Mucosa of stomach (tissue), 1 donor: ENCODE data around the gene SCUBE1.

Experiments
- H3K27me3 ChIP-seq: one replicate; pipeline ENCODE4 v1.7.0; 2013; ENCODE audit warnings: mild to moderate bottlenecking, low read length; ENCODE audit not compliant: control insufficient read depth, insufficient read depth
- H3K36me3 ChIP-seq: one replicate; pipeline ENCODE4 v1.7.0; 2013; ENCODE audit warnings: low read length; ENCODE audit not compliant: control insufficient read depth, insufficient read depth
- H3K4me1 ChIP-seq: one replicate; pipeline ENCODE4 v1.7.0; 2013; ENCODE audit warnings: mild to moderate bottlenecking, low read length; ENCODE audit not compliant: control insufficient read depth, insufficient read depth
- H3K4me3 ChIP-seq: one replicate; pipeline ENCODE4 v1.7.0; 2013; ENCODE audit warnings: low read length
- H3K9ac ChIP-seq: one replicate; pipeline ENCODE4 v1.7.0; 2013; ENCODE audit warnings: mild to moderate bottlenecking, low read length, moderate library complexity
- H3K9me3 ChIP-seq: one replicate; pipeline ENCODE4 v1.7.0; 2013; ENCODE audit warnings: mild to moderate bottlenecking, low read length, moderate library complexity; ENCODE audit not compliant: control insufficient read depth
- donor health status: Pancreatic carcinoma.

Gene SCUBE1

GRCh38 chr22:43208703-43209522 lies 134.3 kb downstream of the SCUBE1 start:
- Histone ChIP-seq H3K4me1 (peaks cover 9% of the 10 kb centered on the region), H3K9me3 (no peaks in the 10 kb centered on the region), H3K4me3 (no peak overlapping the region), H3K9ac (no peak overlapping the region), H3K36me3 (no peaks in the 10 kb centered on the region), H3K27me3 (no peaks in the 10 kb centered on the region)

DNA sequence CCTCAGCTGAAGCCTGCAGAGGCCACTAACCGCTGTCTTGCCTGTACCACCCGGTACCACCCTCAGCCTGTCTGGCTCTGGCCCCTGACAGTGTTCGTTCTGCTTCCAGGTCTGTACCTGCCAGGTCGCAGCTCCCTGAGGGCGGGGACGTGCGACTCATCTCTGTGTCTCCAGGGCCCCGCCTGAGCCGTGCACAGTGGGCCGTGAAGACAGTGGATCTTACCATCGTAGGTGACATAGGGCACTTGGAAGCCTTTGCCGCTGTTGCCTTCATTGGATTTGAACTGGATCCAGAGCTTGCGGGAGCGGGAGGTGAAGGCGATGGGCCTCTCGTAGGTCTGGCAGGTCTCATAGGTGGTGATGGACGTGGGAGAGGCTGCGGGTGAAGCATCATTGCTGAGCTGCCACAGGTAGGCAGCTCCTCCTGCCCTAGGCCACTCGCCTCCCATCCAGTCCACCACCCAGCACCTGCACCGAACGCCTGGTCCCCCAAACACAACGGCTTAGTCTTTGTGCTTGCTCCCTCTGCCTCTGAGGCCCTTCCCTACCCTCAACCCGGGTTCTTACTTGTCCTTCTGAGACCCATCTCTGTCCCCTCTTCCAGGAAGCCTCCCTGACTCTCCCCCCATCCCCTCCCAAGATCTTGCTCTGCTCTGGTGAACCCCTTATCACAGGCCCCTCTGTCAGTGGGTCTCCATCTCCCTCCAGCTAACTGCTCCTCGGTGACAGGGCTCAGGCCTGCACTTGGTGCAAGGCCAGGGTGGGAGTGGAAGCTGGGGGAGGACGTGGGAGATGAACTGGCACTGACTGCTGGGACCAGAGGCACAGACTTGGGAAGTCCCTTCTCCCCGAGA lies 135.1 kb downstream of the SCUBE1 start:
- Histone ChIP-seq H3K27me3 (no peaks in the 10 kb centered on the region), H3K9ac (no peak overlapping the region), H3K4me1 (peaks cover 9% of the 10 kb centered on the region), H3K4me3 (no peak overlapping the region), H3K9me3 (no peaks in the 10 kb centered on the region), H3K36me3 (no peaks in the 10 kb centered on the region)

GRCh38 chr22:43207386-43207785 lies 135.8 kb downstream of the SCUBE1 start:
- Histone ChIP-seq H3K9ac (no peak overlapping the region), H3K27me3 (no peaks in the 10 kb centered on the region), H3K36me3 (no peaks in the 10 kb centered on the region), H3K4me3 (no peak overlapping the region), H3K4me1 (peaks cover 9% of the 10 kb centered on the region), H3K9me3 (no peaks in the 10 kb centered on the region)

DNA sequence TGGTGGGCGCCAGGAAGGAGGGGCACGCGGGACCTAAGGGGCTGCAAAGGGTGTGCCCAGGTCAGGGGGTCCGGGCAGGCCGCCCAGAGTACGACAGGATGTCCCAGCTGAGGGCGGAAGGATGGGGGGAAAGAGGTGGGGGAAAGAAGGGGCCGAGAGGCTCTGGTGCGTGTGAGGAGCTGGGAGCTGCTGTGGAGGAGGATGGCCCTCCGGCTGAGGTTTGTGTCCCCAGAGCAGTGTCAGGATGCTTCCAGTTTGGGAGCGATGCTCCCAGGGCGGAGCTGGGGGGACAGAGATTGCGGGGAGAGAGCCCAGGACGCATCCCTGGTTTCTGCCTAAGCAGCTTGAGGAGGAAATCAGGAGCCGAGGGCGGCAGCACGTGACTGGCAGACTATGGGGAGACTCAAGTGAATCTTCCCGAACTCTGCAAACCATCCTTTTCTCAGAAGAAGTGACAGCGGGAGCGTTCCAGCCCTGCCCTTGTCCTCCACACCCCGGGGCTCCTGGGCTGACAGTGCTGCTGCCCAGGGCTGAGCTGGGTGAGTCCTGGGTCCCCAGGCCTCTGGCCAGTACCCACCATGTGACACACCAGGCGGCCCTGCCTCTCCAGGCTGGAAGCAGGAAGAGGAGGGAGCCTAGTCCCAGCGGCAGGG lies 136.5 kb downstream of the SCUBE1 start:
- Histone ChIP-seq H3K9ac (no peak overlapping the region), H3K27me3 (no peaks in the 10 kb centered on the region), H3K9me3 (no peaks in the 10 kb centered on the region), H3K36me3 (no peaks in the 10 kb centered on the region), H3K4me3 (no peak overlapping the region), H3K4me1 (peaks cover 9% of the 10 kb centered on the region)

GRCh38 chr22:43205748-43206508 lies 137.2 kb downstream of the SCUBE1 start:
- H3K4me1 ChIP-seq = peaks cover 9% of the 10 kb centered on the region
- no peak overlapping the region for H3K4me3 ChIP-seq
- no peaks in the 10 kb centered on the region for H3K36me3 ChIP-seq
- no peak overlapping the region for H3K9ac ChIP-seq
- no peaks in the 10 kb centered on the region for H3K27me3 ChIP-seq
- no peaks in the 10 kb centered on the region for H3K9me3 ChIP-seq

DNA sequence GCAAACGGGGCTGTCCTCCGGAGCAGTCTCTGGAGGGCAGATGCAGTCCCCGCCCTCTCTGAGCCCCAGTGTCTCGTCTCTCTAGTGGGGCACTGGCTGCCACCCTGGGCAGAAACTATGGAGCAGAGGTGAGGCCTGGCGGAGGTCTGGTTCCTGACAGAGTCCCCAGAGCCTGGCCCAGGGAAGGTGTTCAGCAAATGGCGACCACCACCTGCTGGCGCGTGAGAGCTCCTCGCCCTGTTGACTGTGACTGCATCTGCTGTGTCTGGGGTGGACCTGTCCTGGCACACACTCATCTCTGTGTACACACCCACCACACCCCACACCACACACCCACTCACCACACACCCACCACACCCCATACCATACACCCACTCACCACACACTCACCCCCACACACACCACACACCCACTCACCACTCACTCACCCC lies 137.9 kb downstream of the SCUBE1 start:
- no peaks in the 10 kb centered on the region for H3K27me3 ChIP-seq
- H3K4me1 ChIP-seq = peaks cover 9% of the 10 kb centered on the region
- H3K9ac ChIP-seq = no peak overlapping the region
- H3K9me3 ChIP-seq = no peaks in the 10 kb centered on the region
- H3K4me3 ChIP-seq = no peak overlapping the region
- H3K36me3 ChIP-seq = no peaks in the 10 kb centered on the region

- Histone ChIP-seq H3K9ac (no peak overlapping the region), H3K4me3 (no peak overlapping the region), H3K4me1 (peaks cover 15% of the 10 kb centered on the region), H3K27me3 (no peaks in the 10 kb centered on the region), H3K36me3 (no peaks in the 10 kb centered on the region), H3K9me3 (no peaks in the 10 kb centered on the region)
These were observed 139.6 kb downstream of the SCUBE1 start for GRCh38 chr22:43203471-43203981.

GRCh38 chr22:43202756-43203410 lies 140.3 kb downstream of the SCUBE1 start:
- H3K9ac ChIP-seq = no peak overlapping the region
- no peak overlapping the region for H3K4me3 ChIP-seq
- no peaks in the 10 kb centered on the region for H3K9me3 ChIP-seq
- H3K27me3 ChIP-seq = no peaks in the 10 kb centered on the region
- no peaks in the 10 kb centered on the region for H3K36me3 ChIP-seq
- H3K4me1 ChIP-seq = peaks cover 15% of the 10 kb centered on the region

DNA sequence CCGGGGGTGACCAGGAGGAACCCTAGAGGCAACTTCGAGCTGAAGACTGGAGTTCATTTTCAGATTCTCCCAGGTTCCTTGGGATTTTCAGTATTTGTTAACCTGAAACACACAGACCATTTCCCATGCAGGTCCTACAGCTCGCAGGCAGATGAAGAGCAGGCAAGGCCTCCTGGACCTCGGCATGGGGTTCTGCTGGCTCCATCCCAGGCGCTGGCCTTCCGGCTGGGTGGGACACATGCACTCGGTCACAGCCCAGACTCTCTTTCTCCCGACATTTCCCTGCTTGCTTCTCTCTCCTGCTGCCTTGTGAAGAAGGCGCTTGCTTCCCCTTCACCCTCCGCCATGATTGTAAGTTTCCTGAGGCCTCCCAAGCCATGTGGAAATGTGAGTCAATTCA lies 140.8 kb downstream of the SCUBE1 start:
- Histone ChIP-seq H3K9me3 (no peaks in the 10 kb centered on the region), H3K9ac (no peak overlapping the region), H3K36me3 (no peaks in the 10 kb centered on the region), H3K27me3 (no peaks in the 10 kb centered on the region), H3K4me3 (no peak overlapping the region), H3K4me1 (peaks cover 15% of the 10 kb centered on the region)

DNA sequence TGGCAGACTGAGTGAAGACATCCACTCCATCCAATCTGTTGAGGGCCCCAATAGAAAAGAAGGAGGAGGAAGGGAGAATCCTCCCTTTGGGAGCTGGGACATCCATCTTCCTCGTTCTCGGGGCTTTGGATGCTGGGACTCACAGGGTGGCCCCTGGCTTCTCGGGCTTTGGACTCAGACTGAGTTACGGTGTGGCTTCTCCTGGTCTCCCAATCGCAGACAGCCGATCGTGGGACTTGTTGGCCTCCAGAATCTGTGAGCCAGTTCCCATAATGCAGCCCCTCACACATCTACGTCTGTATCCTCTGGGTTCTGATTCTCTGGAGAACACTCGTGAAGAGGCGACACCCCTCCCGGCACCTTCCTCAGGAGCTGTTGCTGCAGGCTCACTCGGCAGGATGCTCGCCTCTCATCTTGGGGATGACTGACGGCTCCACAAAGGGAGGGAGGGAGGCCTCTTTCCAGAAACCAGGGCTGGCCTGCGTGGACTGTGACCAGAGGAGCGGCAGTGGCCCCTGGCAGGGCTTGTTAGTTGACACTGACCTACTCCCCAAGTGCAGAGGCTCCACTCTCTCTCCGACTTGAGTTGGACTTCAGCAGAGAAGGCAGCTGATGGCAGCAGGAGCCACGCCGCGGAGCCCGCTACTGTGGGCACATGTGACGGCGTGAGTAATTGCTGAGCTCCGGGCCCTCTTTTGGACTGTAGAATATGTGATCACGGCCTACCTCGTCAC lies 141.5 kb downstream of the SCUBE1 start:
- Histone ChIP-seq H3K4me1 (peaks cover 15% of the 10 kb centered on the region), H3K36me3 (no peaks in the 10 kb centered on the region), H3K4me3 (no peak overlapping the region), H3K9ac (no peak overlapping the region), H3K9me3 (no peaks in the 10 kb centered on the region), H3K27me3 (no peaks in the 10 kb centered on the region)
